B cell (primary cell): ENCODE results near the gene ARSI. TPM values are rescaled to one million over a fixed set of nuclear protein-coding genes. Genes with fewer than 3 reads are reported as not detected.

Experiments used
- ATAC-seq: fragments of 200-7000 bp; cut with Tn5 transposase; one replicate; pipeline ENCODE4 v1.10.0; 2021; ENCODE audit warnings: low read depth, mild to moderate bottlenecking, moderate number of reproducible peaks, moderate library complexity
- CTCF ChIA-PET: fragments of 350-600 bp; sonication (Branson Sonifier 250); formaldehyde crosslinking; loops from one replicate; lab custom pipeline; 2021; ENCODE audit warnings: antibody characterized with exemption, inconsistent platforms; lab: Charles Lee
- POLR2A ChIA-PET: fragments of 350-600 bp; sonication (Branson Sonifier 250); formaldehyde crosslinking; loops from one replicate; lab custom pipeline; 2021; ENCODE audit warnings: antibody characterized with exemption; lab: Charles Lee
- DNase-seq: peaks from one replicate; pipeline ENCODE4 v3.0.0; 2013
- H2AFZ ChIP-seq: 2 replicates; pipeline ENCODE4 v1.6.1; 2012; ENCODE audit warnings: mild to moderate bottlenecking, low read depth, low read length; ENCODE audit not compliant: insufficient read depth, poor library complexity, severe bottlenecking
- H3K27ac ChIP-seq, 2 donors: 1 replicate in 1 of 2; 2 replicates in 1 of 2; pipeline ENCODE4 v1.5.1; 2012 to 2013; ENCODE audit warnings: low read length in 2 of 2, mild to moderate bottlenecking in 2 of 2, moderate library complexity in 1 of 2
- H3K27me3 ChIP-seq, 4 experiments: fragments of 200-600 bp in 1 of 4; sonication (generic) in 1 of 4; replicated peaks in 1 of 4; 1 replicate in 2 of 4; 2 replicates in 2 of 4; pipeline versions ENCODE4 v1.6.1 to v1.7.0; 2013 to 2016; ENCODE audit warnings: low read length in 3 of 4, mild to moderate bottlenecking in 2 of 4, mixed read lengths in 1 of 4, moderate library complexity in 1 of 4; ENCODE audit not compliant: insufficient read depth in 4 of 4, control insufficient read depth in 3 of 4; ENCODE audit errors: control extremely low read depth in 1 of 4
- H3K36me3 ChIP-seq, 2 experiments: replicated peaks in 1 of 2; 1 replicate in 1 of 2; 2 replicates in 1 of 2; pipeline versions ENCODE4 v1.6.1 to v1.7.1; 2013; ENCODE audit warnings: low read length in 1 of 2; ENCODE audit not compliant: insufficient read depth in 2 of 2, control insufficient read depth in 1 of 2; ENCODE audit errors: control extremely low read depth in 1 of 2, extremely low read depth in 1 of 2
- H3K4me1 ChIP-seq, 2 donors: fragments of 200-600 bp in 1 of 2; sonication (generic) in 1 of 2; 1 replicate in 1 of 2; 2 replicates in 1 of 2; pipeline versions ENCODE4 v1.5.1 to v1.6.1; 2013 to 2017; ENCODE audit warnings: low read length in 2 of 2; ENCODE audit not compliant: control insufficient read depth in 2 of 2, insufficient read depth in 2 of 2
- H3K4me2 ChIP-seq: replicated peaks from 2 replicates; pipeline ENCODE3; 2012; ENCODE audit warnings: mild to moderate bottlenecking, low read depth, low read length; ENCODE audit not compliant: poor library complexity, severe bottlenecking
- H3K4me3 ChIP-seq, 5 experiments: fragments of 200-600 bp in 1 of 5; sonication (generic) in 1 of 5; 1 replicate in 3 of 5; 2 replicates in 2 of 5; pipeline versions ENCODE4 v1.5.1 to v1.7.0; 2011 to 2016; ENCODE audit warnings: low read length in 4 of 5, mild to moderate bottlenecking in 4 of 5, low read depth in 2 of 5, control low read depth in 1 of 5, moderate library complexity in 1 of 5; ENCODE audit not compliant: insufficient read depth in 1 of 5; ENCODE audit errors: control extremely low read depth in 1 of 5, extremely low read depth in 1 of 5
- H3K79me2 ChIP-seq: fragments of 200-600 bp; sonication (generic); one replicate; pipeline ENCODE4 v1.6.0; 2016; ENCODE audit warnings: low read length; ENCODE audit not compliant: control insufficient read depth, insufficient read depth
- H3K9ac ChIP-seq: fragments of 200-600 bp; sonication (generic); 2 replicates; pipeline ENCODE4 v1.6.1; 2017; ENCODE audit warnings: mild to moderate bottlenecking, low read length, moderate library complexity
- H3K9me3 ChIP-seq, 3 donors: one replicate each; pipeline versions ENCODE4 v1.6.1 to v1.7.1; 2013; ENCODE audit warnings: low read length in 2 of 3; ENCODE audit not compliant: control insufficient read depth in 2 of 3, insufficient read depth in 1 of 3; ENCODE audit errors: control extremely low read depth in 1 of 3
- H4K20me1 ChIP-seq: 2 replicates; pipeline ENCODE4 v1.6.0; 2012; ENCODE audit warnings: mild to moderate bottlenecking, low read length; ENCODE audit not compliant: insufficient read depth, control insufficient read depth, poor library complexity, severe bottlenecking
- H3K27ac Mint-ChIP-seq: one replicate; pipeline ENCODE4 v1.8.0; 2021; ENCODE audit warnings: mixed read lengths
- H3K27me3 Mint-ChIP-seq: one replicate; pipeline ENCODE4 v1.8.0; 2021; ENCODE audit warnings: mixed read lengths
- H3K4me1 Mint-ChIP-seq: one replicate; pipeline ENCODE4 v1.8.0; 2021; ENCODE audit warnings: mixed read lengths
- H3K4me3 Mint-ChIP-seq: one replicate; pipeline ENCODE4 v1.8.0; 2021; ENCODE audit warnings: mixed read lengths
- H3K9me3 Mint-ChIP-seq: one replicate; pipeline ENCODE4 v1.8.0; 2022; ENCODE audit warnings: mixed read lengths; ENCODE audit not compliant: insufficient read depth
- EZH2 ChIP-seq: IDR thresholded peaks from 2 replicates; pipeline ENCODE4 v1.6.1; 2012; ENCODE audit warnings: borderline replicate concordance, low read depth, mild to moderate bottlenecking, moderate library complexity, low read length; ENCODE audit not compliant: insufficient read depth, poor library complexity, severe bottlenecking
- WGBS: methylation state at CpG from one replicate; pipeline ENCODE4 v1.1.5; 2013; ENCODE audit warnings: missing lambda C conversion rate; ENCODE audit not compliant: insufficient coverage; 5-methylcytosine and 5-hydroxymethylcytosine counted together
- intact Hi-C: fragments of 100-400 bp; cut with micrococcal nuclease; formaldehyde crosslinking; loops from one replicate; pipeline ENCODE4 v1.10.0; 2022
- polyA plus RNA-seq: library from polyadenylated mRNA; depleted of rRNA; stranded (reverse); fragments of >200 nt; gene quantifications from 2 replicates; pipeline ENCODE4 v1.2.3, GENCODE V29; 2012
- total RNA-seq, 2 donors: library from RNA; stranded (reverse); fragments of 120-200 nt in 1 of 2; gene quantifications; 1 replicate in 1 of 2; 2 replicates in 1 of 2; pipeline versions ENCODE4 v1.2.3 to v1.2.4, GENCODE V29; 2013 to 2022
- TF ChIP-seq, protein P1 (sequence below): fragments of 200-600 bp; IDR thresholded peaks from one replicate; pipeline ENCODE4 v1.8.0; 2022; ENCODE audit warnings: antibody characterized with exemption, mild to moderate bottlenecking

Gene ARSI
- total and polyA plus RNA-seq, 2 donors (not counting 1 experiment from before 2014, with no cell fraction given) = not detected

DNA sequence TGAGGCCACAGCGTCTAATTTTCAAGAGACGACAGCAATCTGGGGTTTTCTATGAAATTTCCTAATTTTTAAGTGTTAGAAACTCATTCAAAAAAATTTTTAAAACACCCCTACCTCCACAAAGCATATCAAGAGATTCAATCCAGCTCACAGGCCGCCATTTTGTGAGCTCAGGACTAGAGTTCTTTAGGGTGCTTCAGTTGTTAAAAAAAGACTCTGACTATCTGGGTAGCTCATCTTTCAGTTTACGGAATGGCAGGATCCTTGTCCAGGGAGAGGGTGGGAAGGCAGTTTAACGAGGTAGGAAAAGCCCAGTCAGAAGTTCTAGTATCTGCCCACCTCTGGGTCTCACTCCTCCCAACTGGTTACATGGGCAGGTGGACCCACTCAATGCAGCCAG is 56.3 kb downstream of the ARSI start:
- ChIA-PET POLR2A (no interaction called here), CTCF (interaction anchor here (0.6 kb wide), 1 partner anchor 188 kb away, joined by 4 read pairs; no protein-coding TSS in a partner anchor)
- no peak overlapping the region for H3K4me2 ChIP-seq
- H3K9ac ChIP-seq = no peak overlapping the region
- Mint-ChIP-seq H3K4me1 (no peaks in the 10 kb centered on the region), H3K4me3 (no peak overlapping the region), H3K9me3 (no peaks in the 10 kb centered on the region), H3K27me3 (peaks cover 7% of the 10 kb centered on the region), H3K27ac (no peak overlapping the region)
- no peaks in the 10 kb centered on the region for H3K4me1 ChIP-seq
- peaks cover 0 to 3% (median 0%) of the 10 kb centered on the region in 4 experiments for H3K27me3 ChIP-seq
- no peak overlapping the region for H3K4me3 ChIP-seq
- no peak for TF ChIP-seq EZH2
- TF ChIP-seq, protein P1, sequence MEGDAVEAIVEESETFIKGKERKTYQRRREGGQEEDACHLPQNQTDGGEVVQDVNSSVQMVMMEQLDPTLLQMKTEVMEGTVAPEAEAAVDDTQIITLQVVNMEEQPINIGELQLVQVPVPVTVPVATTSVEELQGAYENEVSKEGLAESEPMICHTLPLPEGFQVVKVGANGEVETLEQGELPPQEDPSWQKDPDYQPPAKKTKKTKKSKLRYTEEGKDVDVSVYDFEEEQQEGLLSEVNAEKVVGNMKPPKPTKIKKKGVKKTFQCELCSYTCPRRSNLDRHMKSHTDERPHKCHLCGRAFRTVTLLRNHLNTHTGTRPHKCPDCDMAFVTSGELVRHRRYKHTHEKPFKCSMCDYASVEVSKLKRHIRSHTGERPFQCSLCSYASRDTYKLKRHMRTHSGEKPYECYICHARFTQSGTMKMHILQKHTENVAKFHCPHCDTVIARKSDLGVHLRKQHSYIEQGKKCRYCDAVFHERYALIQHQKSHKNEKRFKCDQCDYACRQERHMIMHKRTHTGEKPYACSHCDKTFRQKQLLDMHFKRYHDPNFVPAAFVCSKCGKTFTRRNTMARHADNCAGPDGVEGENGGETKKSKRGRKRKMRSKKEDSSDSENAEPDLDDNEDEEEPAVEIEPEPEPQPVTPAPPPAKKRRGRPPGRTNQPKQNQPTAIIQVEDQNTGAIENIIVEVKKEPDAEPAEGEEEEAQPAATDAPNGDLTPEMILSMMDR = no peak
- DNase-seq (no peak), ATAC-seq (no peak)
- no peak overlapping the region for H3K27ac ChIP-seq
- no peaks in the 10 kb centered on the region for H3K36me3 ChIP-seq
- H4K20me1 ChIP-seq = no peaks in the 10 kb centered on the region
- 86% methylated on average over 2 of the region's 5 CpGs for WGBS
- peaks cover 0 to 5% (median 0%) of the 10 kb centered on the region in 3 donors for H3K9me3 ChIP-seq
- H2AFZ ChIP-seq = no peak overlapping the region
- H3K79me2 ChIP-seq = no peaks in the 10 kb centered on the region
- intact Hi-C loops = no loop called here

Other genes starting within 250 kb of the ARSI start
- 1.5 and 1.6 TPM in 2 replicates for gene CSF1R, start 216.4 kb downstream of the ARSI start, total RNA-seq
- gene CSF1R, start 216.4 kb downstream of the ARSI start, polyA plus RNA-seq = 1.9 and 2.5 TPM in 2 replicates
- 3.4 and 3.6 TPM in 2 replicates for gene PDGFRB, start 147.1 kb downstream of the ARSI start, total RNA-seq
- gene PDGFRB, start 147.1 kb downstream of the ARSI start, polyA plus RNA-seq = 0.42 and 0.72 TPM in 2 replicates
- not detected in 2 replicates for gene CDX1, start 136.1 kb downstream of the ARSI start, total RNA-seq
- gene CDX1, start 136.1 kb downstream of the ARSI start, polyA plus RNA-seq = not detected in 2 replicates
- not detected in 2 replicates for gene SLC6A7, start 112.8 kb downstream of the ARSI start, total RNA-seq
- gene SLC6A7, start 112.8 kb downstream of the ARSI start, polyA plus RNA-seq = not detected in 2 replicates
- gene CAMK2A, start 13.1 kb downstream of the ARSI start, total RNA-seq = not detected in 2 replicates
- gene CAMK2A, start 13.1 kb downstream of the ARSI start, polyA plus RNA-seq = not detected in 2 replicates
- 62.4 and 66.5 TPM in 2 replicates for gene TCOF1, start 54.8 kb upstream of the ARSI start, total RNA-seq
- gene TCOF1, start 54.8 kb upstream of the ARSI start, polyA plus RNA-seq = 25.7 and 30.9 TPM in 2 replicates
- 5,468 and 5,670 TPM in 2 replicates for gene CD74, start 110.0 kb upstream of the ARSI start, total RNA-seq
- gene CD74, start 110.0 kb upstream of the ARSI start, polyA plus RNA-seq = 12,792 and 14,307 TPM in 2 replicates
- 3,565 and 3,740 TPM in 2 replicates for gene RPS14, start 146.8 kb upstream of the ARSI start, total RNA-seq
- gene RPS14, start 146.8 kb upstream of the ARSI start, polyA plus RNA-seq = 5,742 and 6,881 TPM in 2 replicates
- 4.3 and 8.9 TPM in 2 replicates for gene NDST1, start 205.2 kb upstream of the ARSI start, total RNA-seq
- 3.2 and 7.0 TPM in 2 replicates for gene NDST1, start 205.2 kb upstream of the ARSI start, polyA plus RNA-seq